Hematopoietic multipotent progenitor cell treated with erythropoietin and hydrocortisone succinate and interleukin-3 and kit ligand, for 17 days (in vitro differentiated cells): ENCODE measurements around the gene IMPACT.

Experiments
- DNase-seq: peaks from one replicate; pipeline ENCODE4 v3.0.0-alpha.2; 2015; ENCODE audit warnings: low spot score

IMPACT gene

GRCh38 chr18:24421831-24422230, 4.6 kb upstream of the IMPACT start:
- DNase-seq, result no peak

DNA sequence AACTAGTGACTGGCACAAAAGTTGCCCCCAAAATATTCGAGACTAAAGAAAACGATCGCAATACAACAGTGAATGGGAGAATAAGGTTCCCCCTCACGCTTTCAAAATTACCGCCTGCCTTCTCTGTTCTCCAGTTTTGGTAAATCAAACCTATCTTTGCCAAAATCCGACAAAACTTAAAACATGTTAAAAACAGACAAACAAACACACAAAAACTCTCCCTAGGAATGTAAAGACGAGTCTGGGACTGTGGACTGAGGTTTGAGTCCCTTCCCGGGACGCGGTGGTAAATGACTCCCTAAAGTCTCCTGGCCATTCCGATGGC, 435 bp upstream of the IMPACT start:
- DNase-seq, result no peak

- no peak for DNase-seq
These were observed 1.0 kb downstream of the IMPACT start for GRCh38 chr18:24427484-24427883.

GRCh38 chr18:24428709-24429108, 2.2 kb downstream of the IMPACT start:
- no peak for DNase-seq

- DNase-seq, result no peak
These were observed 2.7 kb downstream of the IMPACT start for GRCh38 chr18:24429188-24429587.

- no peak for DNase-seq
These were observed 6.1 kb downstream of the IMPACT start for GRCh38 chr18:24432618-24433017.

- DNase-seq, result no peak
These were observed 10.5 kb downstream of the IMPACT start for GRCh38 chr18:24436939-24437338.

DNA sequence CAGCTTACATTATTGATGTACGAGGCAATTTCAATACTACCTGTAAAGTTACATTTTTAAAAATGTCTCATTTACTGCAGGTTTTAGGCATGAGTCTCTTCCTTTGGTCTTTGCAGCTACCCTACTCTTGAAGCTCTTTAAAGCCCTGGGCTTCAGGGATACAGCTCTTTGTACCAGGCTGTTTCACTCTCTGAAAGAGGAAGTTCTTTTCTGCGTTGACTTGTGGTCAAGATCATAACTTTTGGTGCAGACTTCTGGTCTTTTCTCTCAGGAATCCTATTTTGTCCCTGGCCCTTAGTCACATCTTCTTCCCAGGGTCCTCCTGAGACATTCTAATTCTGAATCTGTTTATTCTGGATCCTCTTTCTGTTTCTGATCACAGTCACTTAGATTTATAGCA, 17.4 kb downstream of the IMPACT start:
- DNase-seq, result no peak

GRCh38 chr18:24446453-24446852, 20.0 kb downstream of the IMPACT start:
- no peak for DNase-seq

DNA sequence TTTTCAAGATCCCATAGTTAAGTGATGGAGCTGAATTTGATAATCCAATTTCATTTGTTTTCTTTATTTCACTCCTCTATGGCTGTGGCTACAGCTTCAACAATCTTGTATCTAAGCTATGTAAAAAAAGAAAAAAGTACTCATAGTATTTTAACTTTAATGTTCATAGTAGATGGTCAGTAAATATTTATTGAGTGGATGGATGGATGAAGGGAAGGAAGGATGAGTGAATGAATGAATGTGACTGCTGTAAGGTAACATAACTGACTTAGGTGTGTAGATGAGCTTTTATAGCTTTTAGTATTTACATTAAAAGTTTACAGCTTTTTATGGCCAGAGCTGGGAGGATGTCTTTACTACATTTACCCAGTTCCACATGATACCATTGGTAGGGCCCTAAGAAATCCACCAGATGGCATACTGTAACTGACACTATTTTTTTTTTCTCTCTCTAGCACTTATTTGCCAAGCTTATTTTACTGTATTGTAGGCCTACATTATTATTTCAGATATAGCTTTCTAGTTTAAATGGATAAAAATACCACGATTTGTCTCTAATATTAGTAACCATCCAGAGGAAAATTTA, 20.6 kb downstream of the IMPACT start:
- DNase-seq, result no peak

DNA sequence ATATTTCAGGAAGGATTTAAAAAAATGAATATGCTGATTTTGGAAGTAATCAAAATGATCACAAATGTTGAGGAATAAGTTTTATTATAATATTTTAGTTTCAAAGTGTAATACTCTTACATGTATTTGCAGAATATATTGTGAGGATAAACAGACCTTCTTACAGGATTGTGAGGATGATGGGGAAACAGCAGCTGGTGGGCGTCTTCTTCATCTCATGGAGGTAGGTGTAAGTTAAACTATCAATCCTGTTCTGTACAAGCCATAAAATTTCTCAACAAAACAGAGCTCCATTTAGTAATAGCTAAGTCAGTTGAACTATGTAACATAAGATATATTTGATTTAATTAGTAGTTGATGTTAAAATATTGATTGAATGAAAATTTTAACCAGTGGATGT, 21.5 kb downstream of the IMPACT start:
- DNase-seq, result no peak

DNA sequence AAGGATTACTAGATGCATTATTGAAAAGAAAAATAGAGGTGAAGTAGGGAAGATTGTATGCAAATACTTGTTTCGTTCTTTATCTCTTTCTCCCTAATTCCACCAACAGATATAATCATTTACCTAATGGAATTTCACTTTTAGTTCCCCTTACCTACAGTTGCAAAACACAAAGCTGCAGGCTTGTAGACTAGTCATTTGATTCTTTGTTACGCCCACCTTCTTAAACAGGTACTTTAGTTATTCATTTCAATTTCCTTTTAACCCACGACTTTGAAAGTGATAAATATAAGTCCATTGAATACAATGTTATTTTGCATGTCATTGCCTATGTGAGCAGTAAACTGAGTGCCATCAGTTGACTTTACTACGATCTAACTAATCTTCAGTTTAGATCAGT, 30.1 kb downstream of the IMPACT start:
- no peak for DNase-seq

DNA sequence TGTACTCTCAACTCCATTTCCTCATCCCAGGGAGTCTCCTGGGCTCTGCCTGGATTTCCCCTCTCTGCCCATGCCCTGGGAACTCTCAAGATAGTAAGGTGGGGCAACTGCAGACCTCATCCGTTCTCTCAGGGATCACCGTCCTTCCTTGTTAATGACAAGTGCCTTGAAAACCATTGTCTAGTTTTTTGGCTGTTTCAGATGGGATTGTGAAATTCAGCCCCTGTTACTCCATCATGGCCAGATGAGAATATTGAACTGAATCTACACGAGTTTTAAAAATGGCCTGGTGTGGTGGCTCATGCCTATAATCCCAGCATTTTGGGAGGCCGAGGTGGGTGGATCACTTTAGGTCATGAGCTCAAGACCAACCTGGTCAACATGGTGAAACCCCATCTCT, 33.3 kb downstream of the IMPACT start:
- no peak for DNase-seq

GRCh38 chr18:24460388-24460787, 33.9 kb downstream of the IMPACT start, which contains the start of gene HRH4:
Gene HRH4, plus strand, starts transcription at chr18:24460637. Its CDS starts 92 bp downstream, at chr18:24460729.
- DNase-seq, result no peak

DNA sequence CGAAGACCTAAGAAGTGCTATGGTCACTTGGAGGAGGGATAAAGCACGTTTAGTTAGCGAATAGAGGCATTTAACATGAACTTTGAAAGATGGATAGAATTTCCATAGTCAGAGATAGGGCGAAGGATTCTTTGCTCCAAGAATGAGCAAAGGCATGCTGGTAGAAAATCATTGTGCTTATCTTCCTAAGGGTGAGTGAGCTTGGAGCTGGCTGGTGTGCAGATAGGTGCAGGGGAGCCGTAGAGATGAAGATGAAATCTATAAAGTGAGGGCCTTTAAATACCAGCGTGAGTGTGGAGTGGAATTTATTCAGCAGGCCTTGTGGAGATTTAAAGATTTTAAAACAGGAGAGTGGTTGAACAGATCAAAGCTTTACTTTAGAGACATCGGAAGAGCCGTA, 35.5 kb downstream of the IMPACT start:
- no peak for DNase-seq

DNA sequence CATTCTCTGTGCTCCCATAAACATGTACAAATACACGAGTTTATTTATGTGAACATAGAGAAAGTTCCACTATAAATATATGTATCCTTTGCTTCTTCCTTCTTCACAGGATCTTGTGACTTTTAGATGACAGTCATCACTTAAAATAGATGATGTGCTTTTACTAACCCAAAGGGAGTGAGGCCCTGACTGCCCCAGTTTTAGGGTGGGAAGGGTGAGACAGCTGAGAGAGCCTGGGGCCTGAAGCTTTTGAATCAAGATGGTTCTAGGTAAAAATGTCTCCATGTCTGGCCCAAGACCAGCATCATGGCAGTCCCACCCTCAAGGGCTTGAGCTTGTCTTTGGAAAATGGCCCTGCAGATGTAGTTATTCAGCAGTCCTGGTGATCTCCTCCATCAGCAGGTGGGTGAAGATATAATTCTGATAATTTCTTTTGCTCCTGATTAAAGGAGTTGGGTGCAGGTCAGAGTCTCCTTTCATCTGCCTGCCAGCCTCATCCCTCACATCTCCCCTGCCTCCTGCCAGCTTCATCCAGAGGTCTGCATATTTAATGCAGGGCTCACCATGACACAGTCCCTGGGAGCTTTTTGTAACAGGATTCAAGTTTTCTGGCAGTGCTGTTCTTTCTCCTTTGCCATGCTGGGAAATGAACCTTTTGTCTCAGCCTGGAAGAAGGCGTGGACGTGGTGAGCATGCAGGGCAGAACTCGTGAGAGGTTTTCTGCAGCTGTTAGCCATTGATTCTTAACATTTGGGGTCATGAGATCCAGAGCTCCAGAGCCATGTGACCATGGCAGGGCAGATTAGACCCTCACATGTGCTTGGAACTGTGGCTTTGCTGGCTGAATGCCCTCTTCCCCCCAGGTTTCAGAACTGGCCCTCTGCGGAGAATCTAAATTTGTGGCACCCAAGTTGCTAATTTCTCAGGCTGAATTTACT, 36.6 kb downstream of the IMPACT start:
- no peak for DNase-seq

- DNase-seq, result no peak
These were observed 39.0 kb downstream of the IMPACT start for GRCh38 chr18:24465486-24465885.

GRCh38 chr18:24466771-24467170, 40.3 kb downstream of the IMPACT start:
- DNase-seq, result no peak

DNA sequence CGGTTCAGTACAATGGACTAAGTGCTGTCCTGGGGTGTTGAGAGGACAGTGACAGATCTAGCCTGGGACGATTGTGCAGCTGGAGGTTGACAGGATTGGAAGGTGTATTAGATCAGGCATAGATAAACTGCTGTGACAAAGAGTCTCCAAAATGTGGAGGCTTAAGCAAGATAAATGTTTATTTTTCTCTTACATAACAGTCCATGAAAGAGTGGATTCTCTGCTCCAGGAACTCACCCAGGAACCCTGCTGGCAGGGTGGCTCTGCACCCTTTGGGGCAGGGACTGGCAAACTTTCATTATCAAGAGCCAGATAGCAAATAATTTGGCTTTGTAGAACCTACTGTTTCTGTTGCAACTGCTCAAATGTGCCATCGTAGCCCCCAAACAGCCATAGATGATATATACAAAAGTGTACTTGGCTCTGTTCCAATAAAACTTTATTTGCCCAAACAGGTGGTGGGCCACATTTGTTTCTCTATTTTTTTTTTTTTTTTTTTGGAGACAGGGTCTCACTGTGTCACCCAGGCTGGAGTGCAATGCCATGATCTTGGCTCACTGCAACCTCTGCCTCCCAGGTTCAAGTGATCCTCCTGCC, 43.6 kb downstream of the IMPACT start:
- no peak for DNase-seq

DNA sequence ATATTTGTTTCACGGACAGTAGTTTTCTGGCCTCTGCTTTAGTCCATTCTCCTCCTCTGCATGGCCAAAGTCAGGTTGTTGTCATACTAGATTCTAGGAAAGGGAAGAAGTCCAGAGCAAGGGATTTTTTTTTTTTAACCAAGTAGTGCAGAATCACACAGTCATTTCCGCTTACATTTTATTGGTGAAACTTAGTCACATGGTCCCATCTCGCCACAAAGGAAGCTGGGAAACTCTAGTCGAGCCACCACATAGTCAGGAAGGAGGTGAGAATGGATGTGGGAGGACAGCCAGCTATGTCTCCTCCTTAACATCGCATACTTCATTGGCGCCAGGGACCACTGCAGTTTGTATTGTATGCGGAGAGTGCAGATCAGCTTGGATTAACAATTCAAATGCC, 44.3 kb downstream of the IMPACT start:
- no peak for DNase-seq

DNA sequence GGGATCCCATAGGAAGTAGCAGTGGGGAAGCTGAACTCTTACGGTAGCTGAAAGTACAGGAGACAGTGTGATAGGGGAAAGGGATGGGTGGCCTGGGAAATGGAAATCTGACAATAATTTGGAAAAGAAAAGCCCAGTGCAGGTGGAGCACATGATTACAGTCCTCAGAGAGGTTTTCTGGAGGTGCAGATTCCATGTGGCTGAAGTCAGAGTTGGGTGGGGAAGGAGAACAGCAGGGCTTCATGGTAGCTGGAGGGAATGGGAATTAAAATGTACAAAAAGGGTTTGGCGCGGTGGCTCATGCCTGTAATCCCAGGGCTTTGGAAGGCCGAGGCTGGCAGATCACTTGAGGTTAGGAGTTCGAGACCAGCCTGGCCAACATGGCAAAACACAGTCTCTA, 46.1 kb downstream of the IMPACT start:
- no peak for DNase-seq

GRCh38 chr18:24474406-24474805, 47.9 kb downstream of the IMPACT start:
- no peak for DNase-seq

- no peak for DNase-seq
These were observed 49.6 kb downstream of the IMPACT start for GRCh38 chr18:24475926-24476589.
